WTC11 (cell line): Measurements from ENCODE around the gene ISLR. TPM values are rescaled to one million over a fixed set of nuclear protein-coding genes. Genes with fewer than 3 reads are reported as not detected.

ENCODE experiments used
- ATAC-seq: fragments of 200-7000 bp; cut with Tn5 transposase; 2 replicates; pipeline ENCODE4 v1.10.0; 2021; ENCODE audit warnings: mild to moderate bottlenecking, moderate library complexity
- CTCF ChIA-PET: fragments of 300-600 bp; sonication (Branson Sonifier 250); formaldehyde crosslinking; loops from one replicate; lab custom pipeline; 2021; ENCODE audit warnings: antibody characterized with exemption; lab: Charles Lee
- POLR2A ChIA-PET: fragments of 350-600 bp; sonication (Branson Sonifier 250); formaldehyde crosslinking; loops from one replicate; lab custom pipeline; 2021; ENCODE audit warnings: antibody characterized with exemption; lab: Charles Lee
- DNase-seq: peaks from one replicate; pipeline ENCODE4 v3.0.0; 2021; ENCODE audit warnings: low spot score
- H3K27ac Mint-ChIP-seq: 2 replicates; pipeline ENCODE4 v1.8.0; 2021; ENCODE audit warnings: mixed read lengths
- H3K27me3 Mint-ChIP-seq: 2 replicates; pipeline ENCODE4 v1.8.0; 2021; ENCODE audit warnings: low read depth, mild to moderate bottlenecking, moderate library complexity, mixed read lengths
- H3K36me3 Mint-ChIP-seq: 2 replicates; pipeline ENCODE4 v1.8.0; 2021; ENCODE audit warnings: mixed read lengths
- H3K4me1 Mint-ChIP-seq: 2 replicates; pipeline ENCODE4 v1.8.0; 2022; ENCODE audit warnings: mixed read lengths
- H3K4me3 Mint-ChIP-seq: 2 replicates; pipeline ENCODE4 v1.8.0; 2021; ENCODE audit warnings: mild to moderate bottlenecking, moderate library complexity, mixed read lengths
- H3K9me3 Mint-ChIP-seq: 2 replicates; pipeline ENCODE4 v1.8.0; 2021; ENCODE audit warnings: mixed read lengths
- EMX1 ChIP-seq: fragments of 250-450 bp; sonication (Bioruptor Pico); IDR thresholded peaks from 2 replicates; pipeline ENCODE4 v1.8.0; 2021; ENCODE audit warnings: mild to moderate bottlenecking
- FOXK1 ChIP-seq: sonication (generic); formaldehyde crosslinking; IDR thresholded peaks from 2 replicates; pipeline ENCODE4 v1.8.0; 2022; ENCODE audit warnings: mild to moderate bottlenecking, moderate library complexity, missing genetic modification reagents
- GTF2I ChIP-seq: fragments of 250-450 bp; sonication (Bioruptor Pico); conservative IDR thresholded peaks from 2 replicates; pipeline ENCODE4 v1.4.0; 2021; ENCODE audit warnings: mild to moderate bottlenecking
- JUN ChIP-seq: sonication (generic); formaldehyde crosslinking; IDR thresholded peaks from 2 replicates; pipeline ENCODE4 v1.8.0; 2023; ENCODE audit warnings: mild to moderate bottlenecking, missing genetic modification reagents
- NFATC4 ChIP-seq: fragments of 250-450 bp; sonication (Bioruptor Pico); IDR thresholded peaks from 2 replicates; pipeline ENCODE4 v1.9.0; 2021; ENCODE audit warnings: mild to moderate bottlenecking
- NFYB ChIP-seq: sonication (generic); formaldehyde crosslinking; conservative IDR thresholded peaks from 2 replicates; pipeline ENCODE4 v1.8.0; 2022; ENCODE audit warnings: low read depth, missing genetic modification reagents
- NR3C1 ChIP-seq: sonication (generic); formaldehyde crosslinking; conservative IDR thresholded peaks from 2 replicates; pipeline ENCODE4 v1.8.1; 2023; ENCODE audit warnings: low read depth, mild to moderate bottlenecking, missing genetic modification reagents
- SMAD4 ChIP-seq: sonication (generic); formaldehyde crosslinking; IDR thresholded peaks from 2 replicates; pipeline ENCODE4 v1.8.0; 2022; ENCODE audit warnings: mild to moderate bottlenecking, missing genetic modification reagents
- SOX15 ChIP-seq: fragments of 250-450 bp; sonication (Bioruptor Pico); IDR thresholded peaks from 2 replicates; pipeline ENCODE4 v1.9.0; 2021; ENCODE audit warnings: mild to moderate bottlenecking
- ZBTB43 ChIP-seq: sonication (generic); formaldehyde crosslinking; IDR thresholded peaks from 2 replicates; pipeline ENCODE4 v1.8.1; 2023; ENCODE audit warnings: mild to moderate bottlenecking, missing genetic modification reagents
- ZNF121 ChIP-seq: sonication (generic); formaldehyde crosslinking; IDR thresholded peaks from 2 replicates; pipeline ENCODE4 v1.8.0; 2023; ENCODE audit warnings: missing genetic modification reagents
- ZNF219 ChIP-seq: sonication (generic); formaldehyde crosslinking; IDR thresholded peaks from 2 replicates; pipeline ENCODE4 v1.8.0; 2023; ENCODE audit warnings: missing genetic modification reagents, mild to moderate bottlenecking, borderline replicate concordance
- ZNF396 ChIP-seq: fragments of 250-450 bp; sonication (Bioruptor Pico); IDR thresholded peaks from 2 replicates; pipeline ENCODE4 v1.8.0; 2021; ENCODE audit warnings: mild to moderate bottlenecking, moderate library complexity, borderline replicate concordance
- ZNF512 ChIP-seq: sonication (generic); formaldehyde crosslinking; IDR thresholded peaks from 2 replicates; pipeline ENCODE4 v1.8.1; 2022; ENCODE audit warnings: missing genetic modification reagents, borderline replicate concordance
- ZNF671 ChIP-seq: fragments of 250-450 bp; sonication (Bioruptor Pico); IDR thresholded peaks from 2 replicates; pipeline ENCODE4 v1.8.0; 2021; ENCODE audit warnings: mild to moderate bottlenecking
- total RNA-seq: library from RNA; stranded (reverse); gene quantifications from 3 replicates; pipeline ENCODE4 v1.2.3, GENCODE V29; 2021
- TF ChIP-seq, protein P1 (sequence below): sonication (generic); formaldehyde crosslinking; IDR thresholded peaks from 2 replicates; pipeline ENCODE4 v1.8.1; 2023; ENCODE audit warnings: mild to moderate bottlenecking, missing genetic modification reagents
- TF ChIP-seq, protein P2 (sequence below): fragments of 250-450 bp; sonication (Bioruptor Pico); IDR thresholded peaks from 2 replicates; pipeline ENCODE4 v1.9.0; 2021; ENCODE audit warnings: mild to moderate bottlenecking
- TF ChIP-seq, protein P3 (sequence below): sonication (generic); formaldehyde crosslinking; IDR thresholded peaks from 2 replicates; pipeline ENCODE4 v1.8.0; 2022; ENCODE audit warnings: mild to moderate bottlenecking, missing genetic modification reagents
- TF ChIP-seq, protein P4 (sequence below): sonication (generic); formaldehyde crosslinking; conservative IDR thresholded peaks from 2 replicates; pipeline ENCODE4 v1.8.1; 2023; ENCODE audit warnings: mild to moderate bottlenecking, low read depth, missing genetic modification reagents, moderate library complexity

The ISLR gene
- total RNA-seq, 1 experiment from 2014 or later: 0.63 TPM

- POLR2A ChIA-PET: no interaction called here
- Mint-ChIP-seq H3K4me3 (no peak overlapping the region), H3K4me1 (peaks cover 10% of the 10 kb centered on the region), H3K36me3 (no peaks in the 10 kb centered on the region), H3K9me3 (no peaks in the 10 kb centered on the region), H3K27me3 (peaks cover 2% of the 10 kb centered on the region; the same call in 1 of the 2 replicates), H3K27ac (no peak overlapping the region)
- no peak for DNase-seq
- ATAC-seq: no peak
- no peak for TF ChIP-seq NFYB
- TF ChIP-seq, protein P1, sequence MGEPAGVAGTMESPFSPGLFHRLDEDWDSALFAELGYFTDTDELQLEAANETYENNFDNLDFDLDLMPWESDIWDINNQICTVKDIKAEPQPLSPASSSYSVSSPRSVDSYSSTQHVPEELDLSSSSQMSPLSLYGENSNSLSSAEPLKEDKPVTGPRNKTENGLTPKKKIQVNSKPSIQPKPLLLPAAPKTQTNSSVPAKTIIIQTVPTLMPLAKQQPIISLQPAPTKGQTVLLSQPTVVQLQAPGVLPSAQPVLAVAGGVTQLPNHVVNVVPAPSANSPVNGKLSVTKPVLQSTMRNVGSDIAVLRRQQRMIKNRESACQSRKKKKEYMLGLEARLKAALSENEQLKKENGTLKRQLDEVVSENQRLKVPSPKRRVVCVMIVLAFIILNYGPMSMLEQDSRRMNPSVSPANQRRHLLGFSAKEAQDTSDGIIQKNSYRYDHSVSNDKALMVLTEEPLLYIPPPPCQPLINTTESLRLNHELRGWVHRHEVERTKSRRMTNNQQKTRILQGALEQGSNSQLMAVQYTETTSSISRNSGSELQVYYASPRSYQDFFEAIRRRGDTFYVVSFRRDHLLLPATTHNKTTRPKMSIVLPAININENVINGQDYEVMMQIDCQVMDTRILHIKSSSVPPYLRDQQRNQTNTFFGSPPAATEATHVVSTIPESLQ (CRISPR knock-in tag): no peak
- no peak for TF ChIP-seq SMAD4 (CRISPR knock-in tag)
- no peak for TF ChIP-seq ZNF121
- TF ChIP-seq, protein P2, sequence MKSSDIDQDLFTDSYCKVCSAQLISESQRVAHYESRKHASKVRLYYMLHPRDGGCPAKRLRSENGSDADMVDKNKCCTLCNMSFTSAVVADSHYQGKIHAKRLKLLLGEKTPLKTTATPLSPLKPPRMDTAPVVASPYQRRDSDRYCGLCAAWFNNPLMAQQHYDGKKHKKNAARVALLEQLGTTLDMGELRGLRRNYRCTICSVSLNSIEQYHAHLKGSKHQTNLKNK (CRISPR knock-in tag): no peak
- TF ChIP-seq ZNF512 (CRISPR knock-in tag): no peak
- TF ChIP-seq FOXK1: no peak
- no peak for TF ChIP-seq ZNF671 (CRISPR knock-in tag)
- no peak for TF ChIP-seq GTF2I (CRISPR knock-in tag)
- TF ChIP-seq SOX15 (CRISPR knock-in tag): no peak
- TF ChIP-seq NFATC4 (CRISPR knock-in tag): no peak
- no peak for TF ChIP-seq NR3C1 (CRISPR knock-in tag)
- no peak for TF ChIP-seq ZBTB43 (CRISPR knock-in tag)
- TF ChIP-seq EMX1 (CRISPR knock-in tag): no peak
- TF ChIP-seq ZNF396 (CRISPR knock-in tag): no peak
- TF ChIP-seq JUN (CRISPR knock-in tag): no peak
- no peak for TF ChIP-seq ZNF219 (CRISPR knock-in tag)
- TF ChIP-seq, protein P3, sequence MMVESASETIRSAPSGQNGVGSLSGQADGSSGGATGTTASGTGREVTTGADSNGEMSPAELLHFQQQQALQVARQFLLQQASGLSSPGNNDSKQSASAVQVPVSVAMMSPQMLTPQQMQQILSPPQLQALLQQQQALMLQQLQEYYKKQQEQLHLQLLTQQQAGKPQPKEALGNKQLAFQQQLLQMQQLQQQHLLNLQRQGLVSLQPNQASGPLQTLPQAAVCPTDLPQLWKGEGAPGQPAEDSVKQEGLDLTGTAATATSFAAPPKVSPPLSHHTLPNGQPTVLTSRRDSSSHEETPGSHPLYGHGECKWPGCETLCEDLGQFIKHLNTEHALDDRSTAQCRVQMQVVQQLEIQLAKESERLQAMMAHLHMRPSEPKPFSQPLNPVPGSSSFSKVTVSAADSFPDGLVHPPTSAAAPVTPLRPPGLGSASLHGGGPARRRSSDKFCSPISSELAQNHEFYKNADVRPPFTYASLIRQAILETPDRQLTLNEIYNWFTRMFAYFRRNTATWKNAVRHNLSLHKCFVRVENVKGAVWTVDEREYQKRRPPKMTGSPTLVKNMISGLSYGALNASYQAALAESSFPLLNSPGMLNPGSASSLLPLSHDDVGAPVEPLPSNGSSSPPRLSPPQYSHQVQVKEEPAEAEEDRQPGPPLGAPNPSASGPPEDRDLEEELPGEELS (CRISPR knock-in tag): no peak
- CTCF ChIA-PET: interaction anchor here (1.0 to 2.4 kb wide), 8 partner anchors 21 to 183 kb away, joined by 3 to 10 read pairs (median 5); partner anchors contain the start of gene STRA6
These were observed 17.6 kb upstream of the ISLR start for GRCh38 chr15:74155766-74156417.

- DNase-seq (no peak), ATAC-seq (peak; percentile 36; the same call in 1 of the 2 replicates)
- TF ChIP-seq, protein P4, sequence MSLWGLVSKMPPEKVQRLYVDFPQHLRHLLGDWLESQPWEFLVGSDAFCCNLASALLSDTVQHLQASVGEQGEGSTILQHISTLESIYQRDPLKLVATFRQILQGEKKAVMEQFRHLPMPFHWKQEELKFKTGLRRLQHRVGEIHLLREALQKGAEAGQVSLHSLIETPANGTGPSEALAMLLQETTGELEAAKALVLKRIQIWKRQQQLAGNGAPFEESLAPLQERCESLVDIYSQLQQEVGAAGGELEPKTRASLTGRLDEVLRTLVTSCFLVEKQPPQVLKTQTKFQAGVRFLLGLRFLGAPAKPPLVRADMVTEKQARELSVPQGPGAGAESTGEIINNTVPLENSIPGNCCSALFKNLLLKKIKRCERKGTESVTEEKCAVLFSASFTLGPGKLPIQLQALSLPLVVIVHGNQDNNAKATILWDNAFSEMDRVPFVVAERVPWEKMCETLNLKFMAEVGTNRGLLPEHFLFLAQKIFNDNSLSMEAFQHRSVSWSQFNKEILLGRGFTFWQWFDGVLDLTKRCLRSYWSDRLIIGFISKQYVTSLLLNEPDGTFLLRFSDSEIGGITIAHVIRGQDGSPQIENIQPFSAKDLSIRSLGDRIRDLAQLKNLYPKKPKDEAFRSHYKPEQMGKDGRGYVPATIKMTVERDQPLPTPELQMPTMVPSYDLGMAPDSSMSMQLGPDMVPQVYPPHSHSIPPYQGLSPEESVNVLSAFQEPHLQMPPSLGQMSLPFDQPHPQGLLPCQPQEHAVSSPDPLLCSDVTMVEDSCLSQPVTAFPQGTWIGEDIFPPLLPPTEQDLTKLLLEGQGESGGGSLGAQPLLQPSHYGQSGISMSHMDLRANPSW (CRISPR knock-in tag): no peak
- Mint-ChIP-seq H3K36me3 (no peaks in the 10 kb centered on the region), H3K9me3 (no peaks in the 10 kb centered on the region), H3K27me3 (peaks cover 2% of the 10 kb centered on the region; the same call in 1 of the 2 replicates), H3K4me3 (no peak overlapping the region), H3K4me1 (peaks cover 10% of the 10 kb centered on the region), H3K27ac (no peak overlapping the region)
- ChIA-PET POLR2A (no interaction called here), CTCF (interaction anchor here (0.8 to 2.4 kb wide), 9 partner anchors 12 to 184 kb away, joined by 3 to 10 read pairs (median 5); partner anchors contain the start of gene STRA6)
These were observed 16.7 kb upstream of the ISLR start for GRCh38 chr15:74156678-74157411.
